GM19023 (cell line): ENCODE data around the gene IGF2BP3.
"Not testable (repeated sequence)": the region's sequence is repeated elsewhere in the genome, so short reads cannot be mapped to it uniquely, and the experiment has no call there.

Source experiments
- ATAC-seq: cut with Tn5 transposase; IDR thresholded peaks from one replicate; pipeline ENCODE4 v1.9.1; 2021; ENCODE audit warnings: mild to moderate bottlenecking, moderate library complexity; ENCODE audit not compliant: unreplicated experiment

IGF2BP3 gene

DNA sequence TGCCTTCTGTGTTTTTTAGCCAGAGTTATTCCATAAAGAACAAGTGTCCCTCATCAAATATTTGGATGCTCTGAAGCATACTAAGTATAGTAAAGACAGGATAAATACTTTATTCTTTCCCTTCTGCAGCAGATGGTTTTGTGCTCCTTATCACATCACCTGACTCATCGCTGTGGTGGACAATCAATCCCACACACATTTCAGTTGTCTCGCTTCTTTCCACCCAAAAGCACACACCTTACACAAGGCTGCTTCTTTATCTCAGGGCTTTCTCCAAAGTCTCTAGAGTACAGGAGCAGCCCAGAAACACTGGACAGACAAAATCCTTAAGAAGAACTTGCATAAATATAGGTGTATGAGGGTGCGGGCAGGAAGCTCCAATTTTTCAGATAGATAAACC is 43.4 kb downstream of the IGF2BP3 start:
- ATAC-seq = no peak

DNA sequence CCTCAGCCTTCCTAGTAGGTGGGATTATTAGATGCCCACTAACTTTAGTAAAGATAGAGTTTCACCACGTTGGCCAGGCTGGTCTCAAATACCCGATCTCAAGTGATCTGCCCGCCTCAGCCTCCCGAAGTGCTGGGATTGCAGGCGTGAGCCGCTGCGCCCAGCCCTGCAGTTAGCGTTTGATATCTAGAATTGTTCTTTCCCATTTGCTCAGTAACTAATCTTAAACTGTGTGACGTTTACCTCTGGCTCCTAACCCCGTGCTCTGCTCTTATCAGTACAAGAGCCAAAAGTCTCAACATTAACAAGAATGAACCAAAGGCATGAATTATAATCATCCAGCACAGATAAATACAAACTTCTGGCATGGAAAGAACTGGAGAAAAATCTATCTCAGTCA is 47.4 kb downstream of the IGF2BP3 start:
- no peak for ATAC-seq

DNA sequence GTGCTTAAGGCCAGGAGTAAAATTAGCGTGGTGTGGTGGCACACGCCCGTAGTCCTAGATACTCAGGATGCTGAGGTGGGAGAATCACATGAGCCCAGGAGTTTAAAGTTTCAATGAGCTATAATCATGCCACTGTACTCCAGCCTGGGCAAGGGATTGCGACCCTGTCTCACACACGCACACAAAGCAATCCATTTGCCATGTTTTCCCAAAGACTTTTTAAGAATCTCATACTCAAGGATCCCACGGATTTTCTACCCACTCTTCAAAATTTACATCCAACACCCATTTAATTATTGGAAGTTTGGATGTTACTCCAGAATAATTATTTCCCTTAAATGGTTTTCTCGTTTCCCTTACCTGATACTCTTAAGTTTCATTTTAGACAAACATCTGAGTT is 47.9 kb downstream of the IGF2BP3 start:
- ATAC-seq = no peak

DNA sequence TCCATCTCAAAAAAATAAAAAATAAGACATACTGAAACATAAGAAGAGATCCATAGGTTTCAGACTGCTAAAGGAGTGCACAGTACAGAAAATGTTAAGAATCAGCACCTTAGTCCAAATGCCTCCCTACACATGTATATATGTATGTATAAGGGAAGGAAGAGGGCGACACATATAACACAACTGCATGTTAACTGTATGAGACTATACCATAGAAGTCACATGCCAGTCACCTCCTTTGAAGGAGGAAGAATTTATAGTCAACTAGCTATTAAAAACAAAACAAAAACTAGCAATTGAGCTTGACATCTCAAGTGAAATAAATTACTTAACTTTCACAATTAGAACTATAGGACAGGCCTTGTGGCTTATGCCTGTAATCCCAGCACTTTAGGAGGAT is 50.4 kb downstream of the IGF2BP3 start:
- no peak for ATAC-seq

DNA sequence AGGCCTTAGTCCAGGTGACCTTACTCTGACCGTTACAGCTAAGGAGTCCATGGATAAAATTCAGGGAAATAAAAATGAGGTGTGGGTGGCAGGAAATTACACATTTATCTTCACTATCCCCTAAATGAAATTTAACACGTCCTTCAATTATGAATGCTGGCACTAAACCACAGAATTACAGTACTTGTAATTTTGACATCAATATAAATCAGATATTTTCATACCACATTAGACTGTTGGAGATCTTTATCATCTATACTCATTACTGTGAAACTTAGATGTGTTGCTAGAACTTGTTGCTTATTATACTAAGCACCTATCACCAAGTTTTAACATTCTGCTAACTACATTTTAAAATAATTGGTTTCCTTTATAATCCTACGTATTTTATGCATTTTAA is 51.1 kb downstream of the IGF2BP3 start:
- ATAC-seq = no peak

DNA sequence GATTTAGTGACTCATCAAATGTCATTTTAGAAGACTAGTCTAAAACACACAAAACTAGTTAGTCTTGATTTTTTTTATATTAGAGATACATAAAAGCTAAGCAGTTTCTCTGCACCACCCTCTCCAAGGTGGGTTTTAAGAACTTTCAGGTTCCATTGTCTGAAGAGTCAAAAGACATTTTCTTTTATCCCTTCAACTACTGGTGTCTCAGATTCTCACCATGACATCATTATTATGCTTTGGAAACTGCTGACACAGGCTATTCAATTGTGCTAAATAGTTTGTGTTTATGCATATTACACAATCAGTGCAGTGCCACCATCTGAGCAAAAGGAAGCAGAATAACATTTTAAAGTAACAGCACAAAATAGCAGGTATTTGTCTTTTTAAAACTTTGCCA is 52.2 kb downstream of the IGF2BP3 start:
- ATAC-seq = no peak

DNA sequence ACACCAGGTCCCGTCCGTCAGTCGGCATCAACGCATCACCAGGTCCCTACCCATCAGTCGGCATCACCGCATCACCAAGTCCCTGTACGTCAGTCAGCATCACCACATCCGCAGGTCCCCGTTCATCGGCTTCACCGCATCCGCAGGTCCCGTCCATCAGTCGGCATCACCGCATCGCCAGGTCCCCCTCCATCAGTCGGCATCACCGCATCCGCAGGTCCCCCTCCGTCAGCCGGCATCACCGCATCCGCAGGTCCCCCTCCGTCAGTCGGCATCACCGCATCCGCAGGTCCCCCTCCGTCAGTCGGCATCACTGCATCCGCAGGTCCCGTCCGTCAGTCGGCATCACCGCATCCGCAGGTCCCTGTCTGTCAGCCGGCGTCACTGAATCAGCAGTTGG is 55.1 kb downstream of the IGF2BP3 start:
- ATAC-seq = no peak

DNA sequence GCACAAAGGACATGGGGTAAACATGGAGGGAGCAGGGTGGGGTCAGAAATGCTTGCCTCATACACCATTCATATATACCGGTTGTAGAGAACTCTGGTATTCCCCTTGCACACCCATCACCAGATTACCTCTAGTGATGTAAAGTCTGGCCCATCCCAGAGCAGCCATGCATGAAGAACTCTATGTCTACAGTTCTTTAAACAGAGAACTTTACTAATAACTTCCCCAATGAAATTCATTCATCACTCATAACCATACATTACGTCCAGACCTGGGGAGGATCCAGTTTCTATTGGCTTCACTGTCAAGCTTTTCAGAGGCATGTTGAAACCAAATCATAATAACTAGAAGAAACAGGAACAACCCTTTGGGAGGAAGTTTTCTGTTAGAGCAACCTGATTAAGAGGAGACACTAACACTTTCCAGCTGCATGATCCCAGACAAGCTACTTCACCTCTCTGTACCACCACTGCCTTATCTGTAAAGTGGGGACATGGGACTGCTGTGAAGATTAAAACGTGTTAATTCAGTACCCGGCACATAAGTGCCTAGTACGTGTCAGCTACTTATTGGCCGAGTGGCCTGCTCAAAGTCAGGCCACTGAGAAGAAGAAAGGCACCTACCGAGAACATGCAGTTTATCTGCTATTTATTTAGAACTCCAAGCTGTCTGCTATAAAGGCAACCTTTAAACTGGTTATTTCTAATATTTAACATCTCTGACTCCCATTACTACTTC is 59.7 kb downstream of the IGF2BP3 start:
- peak; percentile 86 for ATAC-seq

DNA sequence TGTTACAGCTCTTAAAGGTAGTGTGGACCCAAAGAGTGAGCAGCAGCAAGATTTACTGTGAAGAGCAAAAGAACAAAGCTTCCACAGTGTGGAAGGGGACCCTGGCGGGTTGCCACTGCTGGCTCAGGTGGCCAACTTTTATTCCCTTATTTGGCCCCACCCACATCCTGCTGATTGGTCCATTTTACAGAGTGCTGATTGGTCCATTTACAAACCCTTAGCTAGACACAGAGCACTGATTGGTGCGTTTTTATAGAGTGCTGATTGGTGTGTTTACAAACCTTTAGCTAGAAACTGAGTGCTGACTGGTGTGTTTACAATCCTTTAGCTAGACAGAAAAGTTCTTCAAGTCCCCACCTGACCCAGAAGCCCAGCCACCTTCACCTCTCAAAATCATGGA is 63.7 kb downstream of the IGF2BP3 start:
- not testable (repeated sequence) for ATAC-seq

DNA sequence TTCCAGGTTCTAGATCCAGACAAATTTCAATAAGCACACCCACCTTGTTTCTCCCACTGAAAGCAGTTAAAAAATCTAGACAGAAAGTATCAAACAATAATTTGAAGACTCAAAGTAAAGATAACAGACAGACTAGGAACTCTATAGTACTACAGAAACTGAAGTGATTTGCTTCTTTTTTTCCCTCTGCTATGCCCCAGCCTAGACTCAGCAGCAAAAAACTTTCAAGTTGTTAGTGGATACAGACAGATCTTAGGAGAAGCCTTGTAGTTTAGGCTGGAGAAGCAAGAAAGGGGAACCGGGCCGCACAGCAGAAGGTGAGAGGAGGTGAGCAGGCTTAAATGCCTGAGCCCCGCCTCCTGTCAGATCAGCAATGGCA is 65.1 kb downstream of the IGF2BP3 start:
- no peak for ATAC-seq

DNA sequence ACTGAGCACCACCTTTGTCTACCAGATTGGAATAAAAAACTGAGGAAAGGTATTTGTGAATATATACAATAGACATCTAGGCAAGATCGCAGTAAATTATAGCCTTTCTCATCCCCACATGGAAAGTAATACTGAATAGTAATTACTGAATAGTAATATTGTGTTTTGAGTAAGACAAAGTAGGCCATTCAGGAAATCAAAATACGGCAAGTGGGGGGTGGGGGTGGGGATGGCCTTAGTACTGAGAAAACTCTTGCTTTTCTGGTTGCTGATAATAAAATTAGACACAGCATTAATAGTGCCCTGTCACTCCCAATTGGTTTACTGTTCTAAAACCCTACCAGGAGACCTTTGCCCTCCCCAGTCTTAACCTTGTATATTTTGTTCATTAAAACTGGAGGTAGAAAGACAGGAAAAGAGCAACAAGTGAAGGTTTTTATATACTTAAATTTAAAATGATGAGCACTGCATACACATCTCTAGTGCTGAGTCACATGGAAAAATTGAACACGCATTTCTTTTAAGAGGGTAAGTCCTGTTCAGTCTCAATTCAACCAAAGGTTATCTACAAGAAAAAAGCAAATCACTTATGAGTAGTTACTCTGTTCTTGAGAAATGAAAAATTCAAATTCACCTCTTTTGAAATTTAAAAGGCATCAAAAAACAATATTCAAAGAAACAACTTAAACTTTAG is 65.6 kb downstream of the IGF2BP3 start:
- ATAC-seq = no peak

DNA sequence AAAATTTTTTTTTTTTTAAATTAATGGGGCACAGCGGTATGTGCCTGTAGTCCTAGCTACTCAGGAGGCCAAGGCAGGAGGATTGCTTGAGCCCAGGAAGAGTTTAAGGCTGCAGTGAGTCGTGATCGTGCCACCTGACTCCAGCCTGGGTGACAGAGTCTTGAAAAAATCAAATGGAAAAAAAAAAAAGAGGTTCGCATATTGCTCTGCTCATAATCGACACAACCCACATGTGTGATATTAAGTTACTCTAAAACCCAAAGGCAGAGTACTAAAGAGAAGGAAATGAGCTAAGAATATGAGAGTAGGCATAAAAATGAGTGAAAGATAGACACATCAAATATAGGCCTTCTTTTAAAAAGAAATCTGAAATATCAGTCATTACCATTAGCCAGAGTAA is 66.3 kb downstream of the IGF2BP3 start:
- no peak for ATAC-seq

DNA sequence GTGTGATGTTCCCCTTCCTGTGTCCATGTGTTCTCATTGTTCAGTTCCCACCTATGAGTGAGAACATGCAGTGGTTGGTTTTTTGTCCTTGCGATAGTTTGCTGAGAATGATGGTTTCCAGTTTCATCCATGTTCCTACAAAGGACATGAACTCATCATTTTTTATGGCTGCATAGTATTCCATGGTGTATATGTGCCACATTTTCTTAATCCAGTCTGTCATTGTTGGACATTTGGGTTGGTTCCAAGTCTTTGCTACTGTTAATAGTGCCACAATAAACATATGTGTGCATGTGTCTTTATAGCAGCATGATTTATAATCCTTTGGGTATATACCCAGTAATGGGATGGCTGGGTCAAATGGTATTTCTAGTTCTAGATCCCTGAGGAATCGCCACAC is 72.2 kb downstream of the IGF2BP3 start:
- not testable (repeated sequence) for ATAC-seq

DNA sequence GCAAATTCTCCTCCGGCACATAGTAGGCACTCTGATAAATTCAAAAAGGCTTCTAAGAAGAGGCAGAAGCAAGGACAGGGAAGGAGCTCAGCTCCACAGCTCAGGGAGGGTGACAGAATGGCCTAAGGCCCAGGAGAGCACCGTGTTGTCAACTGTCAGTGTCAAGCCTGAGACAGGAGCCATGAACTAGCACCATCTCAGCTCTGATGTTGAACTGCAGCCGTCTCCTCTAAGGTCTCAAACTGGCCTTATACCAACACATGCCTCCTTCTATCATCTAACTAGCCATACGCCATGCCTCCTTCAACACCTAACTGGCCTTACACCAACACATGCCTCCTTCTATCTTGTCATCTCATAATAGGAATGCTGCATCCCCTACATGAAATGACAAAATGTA is 73.0 kb downstream of the IGF2BP3 start:
- ATAC-seq = no peak

DNA sequence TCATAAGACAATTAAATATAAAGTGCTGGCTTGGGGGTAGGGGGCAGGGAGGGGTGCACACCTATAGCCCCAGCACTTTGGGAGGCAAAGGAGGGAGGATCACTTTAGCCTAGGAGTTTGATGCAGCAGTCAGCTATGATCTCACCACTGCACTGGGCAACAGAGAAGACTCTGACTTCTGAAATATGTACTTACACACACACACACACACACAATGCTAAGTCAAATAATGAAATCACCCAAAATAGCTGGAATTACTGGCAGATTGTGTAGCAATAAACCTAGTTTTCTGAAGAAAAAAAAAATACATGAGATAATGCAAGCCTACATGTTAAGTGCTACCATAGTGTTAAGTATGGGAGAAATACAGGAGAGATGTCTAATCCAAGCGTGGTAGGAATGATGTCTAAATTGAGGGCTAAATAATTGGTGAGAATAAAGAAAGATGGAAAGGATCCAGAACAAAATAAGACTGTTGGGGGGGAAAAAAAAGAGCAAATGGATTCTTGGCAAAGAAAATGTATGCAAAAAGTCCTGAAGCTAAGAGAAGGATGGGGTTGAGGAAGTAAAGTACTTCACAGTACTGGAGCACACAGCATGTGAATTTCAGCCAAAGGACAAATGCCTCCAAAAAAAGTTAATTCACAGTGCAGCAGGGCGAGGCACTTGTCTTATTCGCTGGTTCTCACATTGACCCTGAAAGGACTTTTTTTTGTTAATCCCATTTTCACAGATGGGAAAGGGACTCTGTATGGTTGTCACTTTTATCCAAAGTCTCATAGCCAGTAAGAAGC is 73.9 kb downstream of the IGF2BP3 start:
- no peak for ATAC-seq

DNA sequence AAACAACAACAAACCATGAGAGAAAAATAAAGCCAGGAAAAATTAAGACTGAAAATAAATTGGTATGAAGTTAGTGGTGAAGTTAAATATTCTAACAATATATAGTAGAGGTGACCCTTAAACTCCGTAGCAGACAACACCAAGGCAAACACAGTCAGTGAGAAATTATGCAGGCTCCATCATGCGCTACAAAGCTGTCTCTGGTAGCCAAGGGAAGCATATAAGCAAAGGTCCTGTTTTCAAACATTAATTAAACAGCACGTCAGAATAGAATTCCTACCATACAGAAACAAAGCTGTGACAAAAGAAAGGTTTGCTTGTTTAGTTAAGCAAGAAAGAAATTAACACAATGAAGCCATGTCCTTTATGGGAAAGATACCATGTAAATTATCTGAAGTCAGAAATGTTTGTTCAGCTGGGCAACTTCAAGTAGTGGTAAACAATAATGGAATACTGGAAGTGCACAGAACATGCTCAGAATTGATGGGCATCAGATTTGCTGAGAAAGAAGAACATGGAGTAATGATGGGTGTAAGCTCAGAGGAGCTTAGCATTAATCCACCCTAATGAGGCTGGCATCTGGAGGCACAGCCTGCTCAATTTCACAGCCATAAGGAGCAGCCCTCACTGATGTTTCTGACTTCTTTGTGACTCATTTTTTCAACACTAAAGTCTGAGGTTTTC is 75.7 kb downstream of the IGF2BP3 start:
- no peak for ATAC-seq

DNA sequence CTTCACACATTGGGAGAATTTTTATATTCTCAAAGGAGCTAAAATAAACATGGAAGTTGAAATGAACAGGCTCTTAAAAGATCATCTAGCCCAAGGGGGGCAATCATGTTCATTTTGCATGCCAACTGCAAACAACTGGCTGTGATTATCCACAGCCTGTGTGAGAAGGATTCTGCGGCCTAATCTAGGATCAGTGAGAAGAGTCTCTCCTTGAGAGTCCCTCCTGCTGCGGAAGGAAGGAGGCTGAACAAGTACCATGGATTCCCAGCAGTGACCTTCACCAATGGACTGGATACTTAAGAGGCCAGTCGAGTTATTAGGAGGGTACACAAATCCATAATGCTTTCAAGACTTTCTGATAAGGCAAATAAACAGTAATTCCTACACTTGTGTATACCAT is 76.7 kb downstream of the IGF2BP3 start:
- ATAC-seq = no peak

DNA sequence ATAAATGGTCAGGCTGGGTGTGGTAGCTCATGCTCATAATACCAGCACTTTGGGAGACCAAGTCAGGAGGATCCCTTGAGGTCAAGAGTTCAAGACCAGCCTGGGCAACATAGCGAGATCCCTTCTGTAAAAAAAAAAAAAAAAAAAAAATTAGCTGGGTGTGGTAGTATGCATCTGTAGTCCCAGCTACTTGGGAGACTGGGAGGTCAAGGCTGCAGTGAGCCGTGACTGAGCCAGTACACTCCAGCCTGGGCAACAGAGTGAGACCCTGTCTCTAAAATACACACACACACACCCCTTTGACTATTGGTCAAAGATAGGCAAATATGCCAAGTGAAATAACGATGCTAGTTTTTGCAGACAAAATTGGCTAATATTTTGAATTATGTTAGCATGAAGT is 80.6 kb downstream of the IGF2BP3 start:
- ATAC-seq = no peak

DNA sequence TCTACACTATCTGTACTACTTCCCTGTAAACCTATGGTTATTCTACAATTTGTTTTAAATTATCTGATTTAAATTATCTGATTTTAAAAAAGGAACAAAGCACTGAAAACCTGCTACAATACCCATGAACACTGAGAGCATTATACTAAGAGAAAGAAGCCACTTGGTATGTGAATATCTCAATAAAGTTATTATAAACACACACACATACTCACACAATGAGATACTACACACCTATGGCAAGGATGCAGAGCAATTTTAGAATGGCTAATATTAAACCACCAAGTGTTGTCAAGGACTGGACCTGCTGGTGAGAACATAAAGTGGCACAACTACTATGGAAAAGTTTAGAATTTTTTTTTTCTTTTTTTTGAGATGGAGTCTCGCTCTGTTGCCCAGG is 82.7 kb downstream of the IGF2BP3 start:
- no peak for ATAC-seq

DNA sequence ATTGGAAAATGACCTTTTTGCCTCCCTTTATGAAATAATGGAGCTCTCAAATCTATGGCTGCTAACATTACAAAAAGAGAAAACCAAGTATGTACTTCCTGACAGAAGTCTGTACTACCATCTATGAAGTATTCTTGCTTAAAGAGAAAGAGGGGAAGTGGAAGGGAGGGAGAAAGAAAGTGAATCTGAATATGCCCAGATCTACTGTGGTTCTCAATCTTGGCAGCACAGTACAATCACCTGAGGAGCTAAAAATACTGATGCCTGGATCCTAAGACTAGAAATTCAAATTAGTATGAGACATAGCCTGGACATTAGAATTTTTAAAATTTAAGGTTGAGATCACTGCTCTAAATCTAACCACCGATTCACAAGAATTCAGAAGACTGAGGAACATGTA is 85.2 kb downstream of the IGF2BP3 start:
- ATAC-seq = no peak

DNA sequence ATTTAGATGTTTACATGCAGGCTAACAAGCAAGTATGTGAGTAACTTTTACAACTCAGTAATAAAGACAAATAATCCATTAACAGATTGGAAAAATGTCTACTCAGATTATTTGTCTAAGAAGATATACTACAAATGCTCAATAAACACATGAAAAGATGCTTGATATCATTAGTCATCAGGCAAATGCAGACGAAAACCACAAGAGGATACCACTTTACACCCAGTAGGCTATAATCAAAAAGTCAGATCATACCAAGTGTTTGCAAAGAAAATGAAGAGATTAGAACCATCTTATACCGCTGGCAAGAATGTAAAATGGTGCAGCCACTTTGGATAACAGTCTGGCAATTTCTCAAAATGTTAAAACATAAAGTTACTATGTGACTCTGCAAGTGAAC is 87.1 kb downstream of the IGF2BP3 start:
- ATAC-seq = no peak
